OCI-LY3 (cell line): ENCODE results near the gene TTC28.

Source experiments
- CTCF ChIP-seq: fragments of 200-600, 300-600 bp; sonication (generic); IDR thresholded peaks from 2 replicates; pipeline ENCODE4 v1.5.1; 2014; ENCODE audit warnings: antibody characterized with exemption, low read length, low read depth
- EZH2phosphoT487 ChIP-seq: fragments of 200-600 bp; shearing (Covaris generic); IDR thresholded peaks from 2 replicates; pipeline ENCODE4 v1.6.1; 2018; ENCODE audit warnings: antibody characterized with exemption, mixed run types, low read depth

DNA sequence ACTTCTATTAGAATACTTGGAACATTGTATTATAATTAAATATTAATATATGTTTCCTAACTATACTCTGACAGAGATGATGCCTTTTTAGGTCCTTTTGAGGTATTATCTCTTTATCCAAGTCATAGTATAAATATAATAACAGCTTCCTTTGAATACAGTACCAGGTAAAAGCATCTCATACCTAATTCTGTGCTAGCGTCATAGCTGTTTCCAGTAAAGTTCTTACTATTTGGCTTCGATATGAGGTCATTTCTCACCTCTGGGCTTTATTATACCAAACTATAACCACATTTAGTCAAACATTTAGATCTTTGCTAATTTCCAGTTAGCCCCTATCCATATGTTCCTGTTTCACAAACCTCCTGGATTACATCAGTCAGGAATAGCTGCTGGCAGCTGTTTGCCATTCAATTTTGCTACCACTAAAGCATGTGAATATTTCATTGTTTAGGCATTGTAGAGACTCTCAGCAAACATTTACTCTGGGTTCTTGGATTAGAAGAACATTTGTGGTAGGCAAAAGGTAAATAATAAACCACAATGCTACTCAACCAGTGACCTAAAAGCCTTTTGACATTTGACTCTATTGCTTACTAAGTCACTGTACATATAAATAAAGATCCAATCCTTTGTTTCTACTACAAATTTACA is 255.1 kb downstream of the TTC28 start:
- no peak for TF ChIP-seq CTCF
- TF ChIP-seq EZH2phosphoT487 = no peak
